ENCODE data around the gene VWA8. TPM values are rescaled to one million over a fixed set of nuclear protein-coding genes. Genes with fewer than 3 reads are reported as not detected.
A peak's percentile ranks its signal among the peaks of the same experiment; 100 is the strongest.
"Not testable (repeated sequence)": the region's sequence is repeated elsewhere in the genome, so short reads cannot be mapped to it uniquely, and the experiment has no call there.

The VWA8 gene
- total RNA-seq, 2 experiments from 2014 or later = 13.5 to 14.4 TPM

DNA sequence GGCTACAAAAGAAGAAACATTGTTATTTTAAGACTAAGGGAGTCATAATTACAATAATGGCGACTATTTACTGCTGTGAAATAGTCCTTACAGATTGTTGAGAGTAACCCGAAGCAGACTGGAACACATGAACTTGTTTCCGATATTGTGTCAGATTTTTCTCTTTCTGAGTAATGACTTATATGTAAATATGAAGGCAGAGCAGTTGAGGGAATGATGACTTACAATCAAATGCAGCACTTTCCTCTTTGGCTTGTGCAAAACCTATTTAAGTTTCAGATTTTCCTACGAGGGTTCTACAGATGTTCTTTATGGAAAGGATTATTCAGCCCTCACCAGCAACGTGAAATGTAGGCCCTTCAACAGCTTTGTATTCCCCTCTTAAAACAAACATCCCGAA lies 304.9 kb downstream of the VWA8 start:
- no peak overlapping the region for H3K4me3 Mint-ChIP-seq
- no peaks in the 10 kb centered on the region for H3K9me3 Mint-ChIP-seq
- no peaks in the 10 kb centered on the region for H3K27me3 Mint-ChIP-seq
- peaks cover 4% of the 10 kb centered on the region for H3K4me1 Mint-ChIP-seq
- DNase-seq = no peak
- ChIA-PET CTCF (interaction anchor here (0.9 to 1.7 kb wide), 3 partner anchors 12 to 197 kb away, joined by 3 to 7 read pairs (median 5); no protein-coding TSS in a partner anchor), POLR2A (no interaction called here)
- H3K27ac Mint-ChIP-seq = no peak overlapping the region
- no peaks in the 10 kb centered on the region for H3K36me3 Mint-ChIP-seq (ENCODE audit: low read depth)

DNA sequence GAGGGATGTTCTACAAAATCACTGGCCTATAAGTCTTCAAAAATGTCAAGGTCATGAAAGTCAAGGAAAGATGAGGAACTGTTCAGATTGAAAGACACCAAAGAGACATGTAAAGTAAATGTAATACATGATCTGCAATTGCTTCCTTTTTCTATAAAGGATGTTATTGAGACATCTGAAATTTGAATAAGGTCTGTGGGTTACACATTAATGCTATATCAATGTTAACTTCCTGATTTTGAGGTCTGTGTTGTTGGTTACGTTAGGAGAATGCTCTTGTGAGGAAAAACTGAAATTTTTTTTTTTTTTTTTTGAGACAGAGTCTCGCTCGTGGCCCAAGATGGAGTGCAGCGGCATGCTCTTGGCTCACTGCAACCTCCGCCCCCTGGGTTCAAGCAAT lies 306.1 kb downstream of the VWA8 start:
- Mint-ChIP-seq H3K9me3 (no peaks in the 10 kb centered on the region), H3K27ac (no peak overlapping the region), H3K27me3 (no peaks in the 10 kb centered on the region), H3K36me3 (ENCODE audit: low read depth) (no peaks in the 10 kb centered on the region), H3K4me3 (no peak overlapping the region), H3K4me1 (peaks cover 7% of the 10 kb centered on the region)
- ChIA-PET POLR2A (no interaction called here), CTCF (no interaction called here)
- no peak for DNase-seq

DNA sequence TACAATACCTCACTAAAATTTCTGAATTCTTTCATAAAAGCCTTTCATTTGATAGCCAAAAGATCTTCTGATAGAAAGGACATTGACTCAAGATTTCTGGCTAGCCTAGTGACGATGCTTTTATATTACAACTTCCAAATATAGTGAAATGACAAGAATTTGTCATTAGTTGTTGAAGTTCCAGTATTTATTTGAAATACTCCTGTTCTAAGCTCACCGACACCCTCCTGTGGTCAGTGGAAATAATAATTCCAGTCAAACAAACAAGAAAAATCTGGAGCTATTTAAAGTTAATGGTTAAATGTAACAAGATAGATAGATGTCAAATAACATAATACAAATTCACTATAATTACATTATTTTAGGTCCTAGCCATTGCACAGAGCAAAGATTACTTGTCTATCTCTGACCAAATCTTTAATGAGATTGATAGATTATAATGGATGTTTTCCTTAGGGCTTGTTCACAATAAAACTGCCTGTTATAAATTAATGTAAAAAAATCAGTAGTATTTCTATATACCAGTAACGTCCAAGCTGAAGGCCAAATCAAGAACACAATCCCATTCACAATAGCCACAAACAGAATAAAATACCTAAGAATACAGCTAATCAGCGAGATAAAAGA lies 308.1 kb downstream of the VWA8 start:
- H3K27ac Mint-ChIP-seq = no peak overlapping the region
- DNase-seq = peak; percentile 35
- POLR2A ChIA-PET = interaction anchor here (1.0 to 1.4 kb wide), 4 partner anchors 9 to 592 kb away, joined by 3 to 6 read pairs (median 4); partner anchors contain the start of genes RGCC and WBP4

GRCh38 chr13:41651413-41652058 lies 309.4 kb downstream of the VWA8 start:
- Mint-ChIP-seq H3K36me3 (ENCODE audit: low read depth) (no peaks in the 10 kb centered on the region), H3K4me3 (no peak overlapping the region)

More for the DNA sequence above, 308.1 kb downstream of the VWA8 start:
- Mint-ChIP-seq H3K36me3 (ENCODE audit: low read depth) (no peaks in the 10 kb centered on the region), H3K9me3 (no peaks in the 10 kb centered on the region), H3K4me1 (peaks cover 7% of the 10 kb centered on the region), H3K4me3 (no peak overlapping the region), H3K27me3 (no peaks in the 10 kb centered on the region)
- CTCF ChIA-PET = interaction anchor here (0.5 to 2.3 kb wide), 20 partner anchors 9 to 584 kb away, joined by 3 to 26 read pairs (median 3); partner anchors contain the start of gene RGCC

DNA sequence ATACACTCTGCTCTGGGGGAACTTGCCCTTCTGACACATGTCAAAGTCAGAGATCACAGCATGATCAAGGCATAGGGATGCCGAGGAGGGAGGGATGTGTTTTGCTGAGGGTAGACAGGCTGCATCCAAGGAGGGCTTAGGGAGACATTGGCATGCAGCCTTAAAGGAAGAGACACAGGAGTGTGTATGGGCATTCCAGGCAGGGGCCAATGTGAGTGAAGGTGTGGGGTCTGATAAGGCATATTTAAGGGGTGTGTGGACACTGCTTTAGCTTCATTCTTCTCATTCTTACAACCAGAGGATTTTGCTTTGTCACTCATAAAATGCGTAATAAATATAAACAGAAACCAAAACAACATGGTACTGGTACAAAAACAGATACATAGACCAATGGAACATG lies 310.2 kb downstream of the VWA8 start:
- ChIA-PET CTCF (interaction anchor here (0.9 to 2.2 kb wide), 3 partner anchors 17 to 239 kb away, joined by 3 to 24 read pairs (median 4); partner anchors contain the start of gene RGCC), POLR2A (interaction anchor here (1.0 kb wide), 1 partner anchor 191 kb away, joined by 3 read pairs; no protein-coding TSS in a partner anchor)
- no peak for DNase-seq
- Mint-ChIP-seq H3K9me3 (no peaks in the 10 kb centered on the region), H3K4me1 (peaks cover 7% of the 10 kb centered on the region), H3K27ac (no peak overlapping the region), H3K4me3 (no peak overlapping the region), H3K27me3 (no peaks in the 10 kb centered on the region), H3K36me3 (ENCODE audit: low read depth) (no peaks in the 10 kb centered on the region)

More at GRCh38 chr13:41651413-41652058, 309.4 kb downstream of the VWA8 start:
- Mint-ChIP-seq H3K27me3 (no peaks in the 10 kb centered on the region), H3K27ac (no peak overlapping the region), H3K9me3 (no peaks in the 10 kb centered on the region), H3K4me1 (peaks cover 7% of the 10 kb centered on the region)
- POLR2A ChIA-PET = interaction anchor here (1.2 to 1.3 kb wide), 2 partner anchors 8 to 191 kb away, joined by 3 to 4 read pairs; no protein-coding TSS in a partner anchor
- CTCF ChIA-PET = interaction anchor here (1.2 to 2.3 kb wide), 8 partner anchors 8 to 299 kb away, joined by 3 to 26 read pairs (median 4); partner anchors contain the start of gene RGCC
- no peak for DNase-seq

GRCh38 chr13:41649659-41650058 lies 311.2 kb downstream of the VWA8 start:
- ChIA-PET CTCF (interaction anchor here (0.5 to 2.2 kb wide), 2 partner anchors 191 to 357 kb away, joined by 4 to 24 read pairs; partner anchors contain the start of gene RGCC), POLR2A (interaction anchor here (1.0 kb wide), 2 partner anchors 186 to 190 kb away, joined by 3 read pairs; no protein-coding TSS in a partner anchor)
- Mint-ChIP-seq H3K4me1 (peaks cover 12% of the 10 kb centered on the region), H3K27ac (no peak overlapping the region), H3K4me3 (no peak overlapping the region), H3K27me3 (no peaks in the 10 kb centered on the region), H3K9me3 (no peaks in the 10 kb centered on the region), H3K36me3 (ENCODE audit: low read depth) (no peaks in the 10 kb centered on the region)
- no peak for DNase-seq

DNA sequence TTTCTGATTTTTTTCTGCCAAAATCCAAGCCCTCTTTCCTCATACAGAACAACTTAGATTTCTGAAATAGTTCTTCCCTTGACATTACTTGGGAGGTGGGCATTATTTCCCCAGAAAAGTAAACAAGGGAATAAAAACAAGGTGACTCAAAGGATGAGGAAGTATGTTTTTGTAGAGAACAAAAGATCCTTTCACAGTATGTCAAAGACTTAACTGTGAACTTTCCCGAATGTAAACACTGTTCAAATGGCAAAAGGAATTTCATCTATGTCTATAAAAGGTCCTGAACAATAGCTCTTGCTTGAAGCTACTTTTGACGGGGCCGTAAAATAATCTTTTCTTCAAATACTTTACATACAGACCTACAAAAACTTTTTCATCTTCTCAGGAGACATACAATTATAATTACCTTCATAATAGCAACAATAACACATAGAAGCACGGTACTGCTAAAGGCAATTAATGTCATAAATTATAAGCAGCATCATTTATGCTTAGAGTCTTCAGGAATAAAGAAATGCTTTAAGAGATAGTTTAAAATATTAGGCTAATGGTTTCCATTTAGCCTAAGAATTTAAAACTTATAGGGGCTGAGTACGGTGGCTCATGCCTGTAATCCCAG lies 312.5 kb downstream of the VWA8 start:
- no peak for DNase-seq
- ChIA-PET POLR2A (interaction anchor here (0.6 to 0.9 kb wide), 2 partner anchors 361 to 465 kb away, joined by 3 read pairs; no protein-coding TSS in a partner anchor), CTCF (interaction anchor here (0.9 kb wide), 1 partner anchor 190 kb away, joined by 4 read pairs; no protein-coding TSS in a partner anchor)
- Mint-ChIP-seq H3K36me3 (ENCODE audit: low read depth) (no peaks in the 10 kb centered on the region), H3K27me3 (no peaks in the 10 kb centered on the region), H3K27ac (no peak overlapping the region), H3K9me3 (no peaks in the 10 kb centered on the region), H3K4me1 (peaks cover 12% of the 10 kb centered on the region), H3K4me3 (no peak overlapping the region)

- ChIA-PET CTCF (interaction anchor here (0.9 to 1.3 kb wide), 2 partner anchors 188 to 190 kb away, joined by 4 to 5 read pairs; no protein-coding TSS in a partner anchor), POLR2A (interaction anchor here (0.6 to 0.9 kb wide), 2 partner anchors 362 to 466 kb away, joined by 3 read pairs; no protein-coding TSS in a partner anchor)
- not testable (repeated sequence) for H3K9me3 Mint-ChIP-seq
These were observed 313.1 kb downstream of the VWA8 start for GRCh38 chr13:41647699-41648313.

GRCh38 chr13:41645331-41645730 lies 315.6 kb downstream of the VWA8 start:
- POLR2A ChIA-PET = no interaction called here
- H3K4me3 Mint-ChIP-seq = no peak overlapping the region
- no peaks in the 10 kb centered on the region for H3K36me3 Mint-ChIP-seq (ENCODE audit: low read depth)
- no peaks in the 10 kb centered on the region for H3K9me3 Mint-ChIP-seq
- DNase-seq = no peak
- CTCF ChIA-PET = interaction anchor here (0.7 kb wide), 1 partner anchor 36 kb away, joined by 3 read pairs; no protein-coding TSS in a partner anchor
- H3K4me1 Mint-ChIP-seq = peaks cover 9% of the 10 kb centered on the region
- no peak overlapping the region for H3K27ac Mint-ChIP-seq
- H3K27me3 Mint-ChIP-seq = no peaks in the 10 kb centered on the region

More at GRCh38 chr13:41647699-41648313, 313.1 kb downstream of the VWA8 start:
- not testable (repeated sequence) for DNase-seq; H3K27ac Mint-ChIP-seq; H3K27me3 Mint-ChIP-seq; H3K36me3 Mint-ChIP-seq (ENCODE audit: low read depth); H3K4me3 Mint-ChIP-seq
- peaks cover 12% of the 10 kb centered on the region for H3K4me1 Mint-ChIP-seq

GRCh38 chr13:41644742-41645141 lies 316.2 kb downstream of the VWA8 start:
- no peak overlapping the region for H3K4me3 Mint-ChIP-seq
- CTCF ChIA-PET = no interaction called here

GRCh38 chr13:41643507-41643906 lies 317.4 kb downstream of the VWA8 start:
- CTCF ChIA-PET = interaction anchor here (1.0 to 1.2 kb wide), 3 partner anchors 9 to 25 kb away, joined by 3 read pairs; no protein-coding TSS in a partner anchor
- POLR2A ChIA-PET = interaction anchor here (0.6 to 1.8 kb wide), 3 partner anchors 9 to 513 kb away, joined by 3 to 5 read pairs (median 3); no protein-coding TSS in a partner anchor
- Mint-ChIP-seq H3K4me1 (peaks cover 9% of the 10 kb centered on the region), H3K27ac (no peak overlapping the region), H3K27me3 (no peaks in the 10 kb centered on the region), H3K9me3 (no peaks in the 10 kb centered on the region), H3K36me3 (ENCODE audit: low read depth) (no peaks in the 10 kb centered on the region), H3K4me3 (no peak overlapping the region)
- no peak for DNase-seq

More at GRCh38 chr13:41644742-41645141, 316.2 kb downstream of the VWA8 start:
- Mint-ChIP-seq H3K4me1 (peaks cover 9% of the 10 kb centered on the region), H3K27me3 (no peaks in the 10 kb centered on the region), H3K27ac (no peak overlapping the region), H3K36me3 (ENCODE audit: low read depth) (no peaks in the 10 kb centered on the region), H3K9me3 (no peaks in the 10 kb centered on the region)
- DNase-seq = no peak
- POLR2A ChIA-PET = interaction anchor here (1.8 kb wide), 1 partner anchor 180 kb away, joined by 5 read pairs; no protein-coding TSS in a partner anchor

DNA sequence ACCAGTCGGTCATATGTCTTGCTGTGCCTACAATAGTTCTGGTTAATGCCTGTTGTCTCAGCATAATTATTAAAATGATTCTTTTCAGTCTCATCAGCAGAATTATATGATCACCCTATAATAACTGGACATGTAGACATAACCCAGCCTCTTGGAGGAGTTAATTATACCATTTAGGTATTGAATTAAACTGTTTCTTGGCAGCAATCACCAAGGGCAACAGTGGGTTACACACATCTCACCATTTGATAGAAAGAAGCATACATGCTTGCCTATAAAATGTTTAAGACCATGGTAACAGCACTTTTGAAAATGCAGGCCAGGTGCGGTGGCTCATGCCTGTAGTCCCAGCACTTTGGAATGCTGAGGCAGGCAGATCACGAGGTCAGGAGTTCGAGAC lies 318.9 kb downstream of the VWA8 start:
- ChIA-PET CTCF (no interaction called here), POLR2A (no interaction called here)
- no peaks in the 10 kb centered on the region for H3K9me3 Mint-ChIP-seq
- H3K36me3 Mint-ChIP-seq (ENCODE audit: low read depth) = no peaks in the 10 kb centered on the region
- no peak overlapping the region for H3K27ac Mint-ChIP-seq
- peaks cover 9% of the 10 kb centered on the region for H3K4me1 Mint-ChIP-seq
- H3K27me3 Mint-ChIP-seq = no peaks in the 10 kb centered on the region
- DNase-seq = no peak
- H3K4me3 Mint-ChIP-seq = no peak overlapping the region
